CD4-positive, alpha-beta T cell treated with Interleukin-12 subunit alpha and Interleukin-12 subunit beta, for 1 hour (primary cell): Measurements from ENCODE around the gene MYO1C.
A peak's percentile ranks its signal among the peaks of the same experiment; 100 is the strongest.
"Not testable (repeated sequence)": the region's sequence is repeated elsewhere in the genome, so short reads cannot be mapped to it uniquely, and the experiment has no call there.

ENCODE experiments used
- DNase-seq: peaks from one replicate; pipeline ENCODE4 v3.0.0-alpha.2; 2020

The MYO1C gene

DNA sequence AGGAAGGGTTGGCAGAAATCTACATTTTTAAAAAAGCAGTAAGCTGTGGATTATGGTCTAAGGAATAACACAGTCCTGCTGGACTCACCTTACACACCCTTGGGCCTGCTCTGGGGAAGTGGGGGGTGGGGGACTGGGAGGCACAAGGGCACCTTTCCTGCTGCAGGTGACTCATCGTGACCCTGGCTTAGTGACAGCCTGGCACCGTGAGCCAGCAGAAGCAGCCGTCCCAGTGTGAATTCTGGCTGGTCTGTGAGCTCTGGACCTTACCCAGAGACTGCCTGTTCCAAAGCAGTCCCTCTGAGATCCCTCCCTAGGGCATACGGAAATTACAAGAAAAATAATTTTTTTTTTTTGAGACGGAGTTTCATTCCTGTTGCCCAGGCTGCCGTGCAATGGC, 32.3 kb downstream of the MYO1C start:
- DNase-seq = no peak

DNA sequence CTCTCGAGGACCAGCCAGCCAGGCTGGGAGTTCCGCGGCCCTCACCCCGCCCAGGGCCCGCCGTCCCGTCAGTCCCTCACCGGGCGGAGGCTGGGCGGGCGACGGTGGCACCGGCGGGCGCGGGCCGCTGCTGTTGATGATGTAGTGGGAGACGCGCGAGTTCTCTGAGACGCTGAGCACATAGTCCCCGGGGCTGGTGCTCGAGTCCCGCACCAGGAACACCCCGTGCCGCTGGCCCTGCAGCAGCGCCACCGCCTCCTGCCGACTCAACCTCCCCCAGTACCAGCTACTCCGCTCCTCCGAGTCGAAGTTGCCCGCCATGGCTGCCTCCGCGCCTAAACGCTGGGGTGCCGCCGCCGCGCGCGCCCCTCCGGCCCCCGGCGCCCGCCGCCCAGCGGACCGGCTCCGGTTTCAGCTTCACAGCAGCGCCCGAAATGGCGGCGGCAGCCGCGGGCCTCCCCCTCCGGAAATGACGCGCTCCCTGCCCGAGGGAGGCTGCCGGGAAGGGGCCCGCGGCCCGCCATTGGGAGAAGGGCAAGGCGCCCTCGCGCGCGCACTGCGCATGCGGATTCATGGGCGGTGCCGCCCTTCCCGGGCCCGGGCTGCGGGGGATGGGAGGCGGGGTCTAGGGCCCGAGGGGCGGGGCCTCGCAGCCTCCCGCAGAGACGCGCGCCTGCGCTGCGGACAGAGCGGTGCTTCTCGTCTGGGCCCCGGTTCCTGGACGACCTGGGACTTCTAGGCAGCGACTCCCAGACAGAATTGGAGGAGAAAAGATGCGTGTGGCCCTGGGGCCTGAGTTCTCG, 36.5 kb downstream of the MYO1C start, which contains the start of gene CRK:
CRK (minus strand) TSS at position 436 of the 803 bp plus-strand sequence; CDS start at position 321, 115 bp downstream.
- peak; percentile 98 for DNase-seq

DNA sequence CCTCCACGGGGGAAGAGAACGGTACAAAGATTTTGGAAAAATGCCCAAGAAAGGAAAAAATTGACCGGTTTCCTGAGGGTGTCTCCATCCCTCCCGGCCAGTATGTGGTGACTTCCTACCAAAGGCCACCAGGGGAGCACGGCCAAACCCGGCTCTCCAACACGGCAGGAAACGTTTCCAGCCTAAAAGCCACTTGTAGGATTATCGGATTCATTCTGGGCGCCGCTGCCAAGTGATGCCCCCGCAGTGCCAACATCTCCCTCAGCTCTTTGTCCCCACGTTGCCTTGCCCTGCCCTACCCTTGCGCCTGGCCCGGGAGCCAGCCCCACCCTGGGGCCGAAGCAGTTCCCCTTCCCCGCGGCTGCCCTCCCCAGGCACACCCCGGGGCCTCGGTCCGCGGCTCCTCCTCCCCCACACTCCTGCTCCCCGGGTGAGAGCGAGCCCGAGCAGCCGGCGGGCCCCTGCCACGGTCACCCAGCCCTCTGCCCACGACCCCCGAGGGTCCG, 37.1 kb downstream of the MYO1C start:
- DNase-seq = peak; percentile 42

DNA sequence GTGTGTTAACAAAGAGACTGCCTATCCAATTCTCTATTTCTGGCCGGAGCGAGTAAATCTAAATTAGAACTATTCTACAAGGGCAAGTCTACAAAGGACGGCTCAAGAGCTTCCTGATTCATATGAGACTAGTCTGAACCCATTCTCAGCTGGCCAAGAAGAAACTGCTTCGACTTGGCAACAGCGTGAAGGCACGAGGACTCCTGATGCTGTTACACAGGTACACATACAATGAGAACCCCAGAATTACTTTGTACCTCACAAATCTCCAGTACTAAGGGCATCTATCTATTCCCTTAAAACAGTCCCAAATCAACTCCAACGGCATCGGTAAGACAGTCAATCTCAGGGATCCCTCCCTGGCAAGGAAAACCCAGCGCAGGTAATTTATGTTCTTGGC, 37.9 kb downstream of the MYO1C start:
- DNase-seq = no peak

DNA sequence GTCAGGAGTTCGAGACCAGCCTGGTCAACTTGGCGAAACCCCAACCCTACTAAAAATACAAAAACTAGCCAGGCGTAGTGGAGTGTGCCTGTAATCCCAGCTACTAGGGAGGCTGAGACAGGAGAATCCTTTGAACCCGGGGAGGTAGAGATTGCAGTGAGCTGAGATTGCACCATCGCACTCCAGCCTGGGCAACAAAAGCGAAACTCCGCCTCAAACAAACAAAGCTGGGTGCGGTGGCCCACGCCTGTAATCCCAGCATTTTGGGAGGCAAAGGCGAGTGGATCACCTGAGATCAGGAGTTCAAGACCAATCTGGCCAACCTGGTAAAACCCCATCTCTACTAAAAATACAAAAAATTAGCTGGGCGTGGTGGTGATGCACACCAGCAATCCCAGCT, 38.8 kb downstream of the MYO1C start:
- not testable (repeated sequence) for DNase-seq

DNA sequence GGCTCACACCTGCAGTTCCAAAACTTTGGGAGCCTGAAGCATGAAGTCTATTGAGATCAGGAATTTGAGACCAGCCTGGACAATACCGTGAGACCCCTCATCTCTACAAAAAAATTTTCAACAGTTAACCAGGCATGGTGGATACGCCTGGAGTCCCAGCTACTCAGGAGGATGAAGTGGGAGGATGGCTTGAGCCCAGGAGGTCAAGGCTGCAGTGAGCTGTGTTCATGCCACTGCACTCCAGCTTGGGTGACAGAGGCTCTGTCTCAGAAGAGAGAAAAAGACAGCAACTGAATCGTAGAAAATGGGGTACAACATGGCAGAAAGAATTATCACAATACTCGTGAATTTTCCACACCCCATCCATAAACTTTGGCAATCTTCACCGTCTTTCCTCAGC, 39.6 kb downstream of the MYO1C start:
- DNase-seq = no peak

DNA sequence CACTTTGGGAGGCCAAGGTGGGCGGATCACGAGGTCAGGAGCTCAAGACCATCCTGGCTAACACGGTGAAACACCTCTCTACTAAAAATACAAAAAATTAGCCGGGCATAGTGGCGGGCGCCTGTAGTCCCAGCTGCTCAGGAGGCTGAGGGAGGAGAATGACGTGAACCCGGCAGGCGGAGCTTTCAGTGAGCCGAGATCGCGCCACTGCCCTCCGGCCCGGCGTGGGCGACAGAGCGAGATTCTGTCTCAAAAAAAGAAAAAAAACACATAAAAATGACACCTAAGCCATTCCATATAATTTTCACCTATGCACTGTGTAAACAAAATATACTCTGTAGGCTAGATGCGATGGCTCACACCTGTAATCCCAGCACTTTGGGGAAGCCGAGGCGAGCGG, 42.2 kb downstream of the MYO1C start:
- not testable (repeated sequence) for DNase-seq

- no peak for DNase-seq
Observed at GRCh38 chr17:1449412-1449967, 43.0 kb downstream of the MYO1C start.

GRCh38 chr17:1447052-1447451, 45.4 kb downstream of the MYO1C start:
- DNase-seq = no peak

GRCh38 chr17:1446201-1446600, 46.3 kb downstream of the MYO1C start:
- no peak for DNase-seq

DNA sequence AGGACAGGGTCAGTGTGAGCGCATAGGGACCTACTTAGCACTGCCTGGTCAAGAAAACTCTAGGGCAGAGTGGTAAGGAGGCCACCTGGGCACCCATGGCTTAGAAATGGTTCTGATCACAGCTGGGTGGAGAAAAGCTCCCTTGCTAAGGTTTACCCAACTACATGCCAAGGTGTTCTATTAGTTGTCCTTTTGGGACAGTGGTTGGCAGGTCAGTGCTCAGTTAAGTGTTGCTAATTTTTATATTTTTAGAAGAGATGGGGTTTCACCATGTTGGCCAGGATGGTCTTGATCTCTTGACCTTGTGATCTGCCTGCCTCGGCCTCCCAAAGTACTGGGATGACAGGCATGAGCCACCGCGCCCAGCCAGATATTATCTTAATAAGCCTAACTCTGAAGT, 46.8 kb downstream of the MYO1C start:
- DNase-seq = not testable (repeated sequence)

DNA sequence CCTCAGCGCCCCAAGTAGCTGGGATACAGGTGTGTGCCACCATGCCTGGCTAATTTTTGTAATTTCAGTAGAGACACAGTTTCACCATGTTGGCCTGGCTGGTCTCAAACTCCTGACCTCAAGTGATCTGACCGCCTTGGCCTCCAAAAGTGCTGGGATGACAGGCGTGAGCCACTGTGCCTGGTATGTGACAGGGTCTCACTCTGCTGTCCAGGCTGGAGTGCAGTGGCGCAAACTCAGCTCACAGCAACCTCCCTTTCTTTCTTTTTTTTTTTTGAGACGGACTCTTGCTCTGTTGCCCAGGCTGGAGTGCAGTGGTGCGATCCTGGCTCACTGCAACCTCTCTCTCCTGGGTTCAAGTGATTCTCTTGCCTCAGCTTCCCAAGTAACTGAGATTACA, 49.8 kb downstream of the MYO1C start:
- DNase-seq = not testable (repeated sequence)

- DNase-seq = no peak
Observed at GRCh38 chr17:1442187-1442586, 50.3 kb downstream of the MYO1C start.

GRCh38 chr17:1440921-1441320, 51.6 kb downstream of the MYO1C start:
- no peak for DNase-seq

DNA sequence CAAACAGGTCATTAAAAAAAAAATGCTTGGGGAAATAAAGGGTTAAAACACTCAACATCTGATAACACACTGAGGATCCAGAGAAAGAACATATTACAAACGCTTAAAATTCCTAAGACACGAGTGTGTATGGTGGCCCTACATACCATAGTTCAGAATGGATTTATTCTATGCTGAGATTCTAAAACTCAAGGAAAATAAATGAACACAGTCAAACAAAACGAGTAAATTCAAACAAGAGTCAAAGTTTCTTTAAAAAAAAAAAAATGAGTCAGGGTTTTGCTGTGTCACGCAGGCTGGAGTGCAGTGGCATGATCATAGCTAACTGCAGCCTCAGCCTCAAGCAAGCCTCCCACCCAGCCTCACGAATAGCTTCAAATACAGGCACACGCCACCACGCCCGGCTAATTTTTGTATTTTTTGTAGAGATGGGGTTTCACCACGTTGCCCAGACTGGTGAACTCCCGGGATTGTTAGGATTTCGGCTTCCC, 53.8 kb downstream of the MYO1C start:
- DNase-seq = no peak

DNA sequence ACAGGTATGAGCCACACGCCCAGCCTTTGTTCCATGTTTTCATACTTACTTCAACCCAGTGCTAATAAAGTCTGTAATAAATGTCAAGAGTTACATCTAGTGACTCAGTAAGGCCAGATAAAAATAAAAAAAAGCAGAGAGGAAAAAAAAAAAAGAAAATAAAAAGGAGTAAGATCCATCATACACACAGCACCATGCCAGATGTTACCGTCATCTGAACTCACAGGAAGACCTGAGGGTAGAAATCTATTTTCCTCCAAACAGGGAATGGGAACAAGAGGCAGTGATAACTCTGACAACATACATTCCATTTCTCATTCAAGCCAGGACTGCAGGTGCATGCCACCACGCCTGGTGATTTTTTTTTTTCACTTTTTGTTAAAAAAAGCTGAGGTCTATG, 57.2 kb downstream of the MYO1C start:
- no peak for DNase-seq

GRCh38 chr17:1434150-1434549, 58.3 kb downstream of the MYO1C start:
- DNase-seq = no peak

- no peak for DNase-seq
Observed at GRCh38 chr17:1431631-1432104, 60.8 kb downstream of the MYO1C start.

DNA sequence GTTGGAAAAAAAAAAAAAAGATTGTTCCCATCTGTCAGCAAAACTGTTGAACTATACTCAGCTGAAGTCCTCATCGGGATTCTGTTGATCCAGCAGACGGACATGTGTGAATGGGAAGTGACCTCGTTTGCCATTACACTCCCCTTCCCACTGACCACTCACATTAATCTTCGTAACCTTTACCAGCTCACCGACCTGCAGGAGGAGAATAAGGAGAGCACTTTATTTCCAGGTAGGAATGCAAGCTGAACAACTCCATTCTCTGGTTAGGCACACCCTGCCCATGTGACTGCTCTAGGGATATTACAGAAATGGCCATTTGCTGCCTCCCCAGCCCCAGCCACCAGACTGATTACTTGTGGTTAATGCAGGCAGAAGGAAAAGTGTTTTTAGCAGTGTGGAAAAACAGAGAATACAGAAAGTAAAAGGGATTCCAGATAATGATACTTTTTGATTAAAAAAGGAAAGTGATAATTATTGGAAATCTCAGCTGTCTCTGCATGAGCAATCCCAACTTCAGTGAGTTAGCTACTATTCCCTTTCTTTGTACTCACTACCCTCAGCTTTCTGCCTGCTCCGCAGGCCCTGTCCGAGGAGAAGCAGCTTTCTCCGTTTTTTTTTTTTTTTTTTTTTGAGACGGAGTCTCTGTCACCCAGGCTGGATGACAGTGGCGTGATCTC, 68.9 kb downstream of the MYO1C start:
- DNase-seq = no peak

DNA sequence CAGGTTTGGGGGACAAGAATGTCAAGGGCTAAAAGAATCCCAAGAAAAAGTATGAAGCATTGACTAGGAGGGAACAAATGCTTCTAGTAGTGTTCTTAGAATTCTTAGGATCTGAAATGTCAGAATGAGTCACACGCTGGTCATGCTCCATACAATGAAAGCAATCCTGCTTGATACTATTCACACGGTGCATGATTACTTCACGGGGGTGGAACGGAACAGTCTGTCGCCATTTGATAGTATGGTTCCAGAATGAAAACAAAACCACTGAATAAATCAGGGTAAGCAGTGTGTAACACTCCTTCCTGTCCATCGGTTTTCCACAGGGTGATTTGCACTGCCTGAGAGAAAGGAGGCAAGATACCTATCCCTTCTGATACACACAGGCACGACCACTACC, 69.6 kb downstream of the MYO1C start:
- DNase-seq = no peak

DNA sequence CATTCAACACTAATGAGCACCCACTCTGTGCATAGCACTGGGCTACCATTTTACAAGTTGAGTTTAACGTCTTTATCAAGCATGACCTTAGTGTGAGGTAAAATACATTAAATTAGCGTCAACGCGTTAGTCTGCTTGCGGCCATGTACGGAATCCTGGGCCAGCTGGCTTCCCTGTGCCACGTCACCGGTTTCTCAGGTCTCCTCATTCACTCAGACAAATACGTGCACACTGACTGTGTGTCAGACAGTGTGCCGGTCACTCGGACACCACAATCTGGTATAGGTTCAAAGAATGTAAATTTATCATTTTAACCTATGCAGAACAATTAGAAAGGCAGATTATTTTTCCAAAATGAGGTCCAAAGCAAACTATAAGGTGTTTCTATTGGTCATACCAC, 71.0 kb downstream of the MYO1C start:
- DNase-seq = no peak

DNA sequence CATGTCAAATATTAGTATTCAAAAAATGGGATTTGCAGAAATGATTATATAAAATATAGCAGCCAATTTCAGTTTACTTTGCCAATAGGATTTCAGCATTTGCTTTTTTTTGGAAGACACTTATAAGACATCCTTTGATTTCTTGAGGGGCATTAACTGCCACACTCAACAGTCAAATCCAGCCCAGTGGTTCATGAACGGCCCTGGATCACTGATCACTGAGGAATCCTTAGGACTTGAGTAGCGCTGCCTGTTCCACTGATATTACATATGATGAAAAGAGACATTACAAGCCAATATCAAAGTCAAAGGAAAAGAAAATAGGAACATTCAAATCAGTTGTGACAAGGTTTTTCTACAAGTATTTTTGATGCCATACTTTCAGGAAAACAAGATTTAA, 71.5 kb downstream of the MYO1C start:
- DNase-seq = no peak

DNA sequence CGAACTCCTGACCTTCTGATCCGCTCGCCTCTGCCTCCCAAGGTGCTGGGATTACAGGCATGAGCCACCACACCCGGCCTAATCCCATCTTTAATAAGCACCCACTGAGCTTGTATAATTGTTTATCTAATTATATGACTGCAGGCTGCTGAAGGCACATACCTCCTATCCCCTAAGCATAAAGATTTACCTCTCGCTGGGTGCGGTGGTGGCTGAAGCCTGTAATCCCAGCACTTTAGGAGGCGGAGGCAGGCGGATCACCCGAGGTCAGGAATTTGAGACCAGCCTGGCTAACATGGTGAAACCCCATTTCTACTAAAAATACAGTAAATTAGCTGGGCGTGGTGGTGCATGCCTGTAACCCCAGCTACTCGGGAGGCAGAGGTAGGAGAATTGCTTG, 72.3 kb downstream of the MYO1C start:
- DNase-seq = no peak

DNA sequence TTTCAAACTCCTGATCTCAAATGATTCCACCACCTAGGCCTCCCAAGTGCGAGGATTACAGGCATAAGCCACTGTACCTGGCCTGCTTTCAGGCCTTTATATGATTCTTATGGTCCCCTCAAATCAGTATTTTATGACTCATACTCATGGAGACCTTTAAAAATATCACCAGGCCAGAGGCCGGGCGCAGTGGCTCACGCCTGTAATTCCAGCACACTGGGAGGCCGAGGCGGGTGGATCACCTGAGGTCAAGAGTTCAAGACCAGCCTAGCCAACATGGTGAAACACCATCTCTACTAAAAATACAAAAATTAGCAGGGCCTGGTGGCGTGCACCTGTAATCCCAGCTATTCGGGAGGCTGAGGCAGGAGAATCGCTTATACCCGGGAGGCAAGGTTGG, 74.0 kb downstream of the MYO1C start:
- DNase-seq = not testable (repeated sequence)
